ENCODE data around the gene RANGRF. TPM values are rescaled to one million over a fixed set of nuclear protein-coding genes. Genes with fewer than 3 reads are reported as not detected.

The RANGRF gene, protein sequence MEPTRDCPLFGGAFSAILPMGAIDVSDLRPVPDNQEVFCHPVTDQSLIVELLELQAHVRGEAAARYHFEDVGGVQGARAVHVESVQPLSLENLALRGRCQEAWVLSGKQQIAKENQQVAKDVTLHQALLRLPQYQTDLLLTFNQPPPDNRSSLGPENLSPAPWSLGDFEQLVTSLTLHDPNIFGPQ
- 5.1 and 15.0 TPM in 2 replicates for total RNA-seq (2011; cell fraction: chromatin; rRNA removed; ENCODE audit: low replicate concordance)
- 14.6 and 14.7 TPM in 2 replicates for total RNA-seq (2011; cell fraction: nucleolus; rRNA removed)
- 13.1 and 14.4 TPM in 2 replicates for total RNA-seq (2011; cell fraction: nucleoplasm; rRNA removed)
- 15.4 and 18.4 TPM in 2 replicates for total RNA-seq (2014; rRNA removed)
- total RNA-seq (2014; rRNA removed; fragmentation: Illumina TruSeq; extraction: Trizol): 7.2 and 7.6 TPM in 2 replicates
- 10.1 and 11.6 TPM in 2 replicates for total RNA-seq (2015; rRNA removed; fragmentation: Illumina TruSeq; extraction: Trizol)
- total RNA-seq (2021): 17.3 and 17.6 TPM in 2 replicates
- 14.7 and 17.0 TPM in 2 replicates for polyA plus RNA-seq (2011; rRNA removed)
- polyA plus RNA-seq (2011; cell fraction: cytosol; rRNA removed): 20.0 and 29.0 TPM in 2 replicates
- 34.9 and 41.5 TPM in 2 replicates for polyA plus RNA-seq (2011; cell fraction: nucleus; rRNA removed)
- polyA plus RNA-seq (2012): 24.2 and 24.4 TPM in 2 replicates
- polyA plus RNA-seq (2014; fragmentation: Illumina TruSeq; extraction: Trizol): 23.3 TPM in 2 replicates
- 10 to 100 TPM; 48.7 to 60.0 TPM for polyA plus RNA-seq (2014; fragmentation: Nextera tagmentation; extraction: Ambion mirVana)
- polyA plus RNA-seq (2014; rRNA removed): 16.0 and 20.6 TPM in 2 replicates
- 5.0 and 7.7 TPM in 2 replicates for polyA minus RNA-seq (2011; rRNA and poly(A)+ RNA removed)
- polyA minus RNA-seq (2011; cell fraction: cytosol; rRNA and poly(A)+ RNA removed): 7.2 and 10.2 TPM in 2 replicates
- 3.2 and 3.9 TPM in 2 replicates for polyA minus RNA-seq (2011; cell fraction: nucleus; rRNA and poly(A)+ RNA removed)
- Bru-seq, nascent RNA: percentile 58 among the genes with signal in this experiment
- BruChase-seq, experiment 1, labeled RNA remaining after a 2-hour chase: percentile 54 among the genes with signal in this experiment
- percentile 64 among the genes with signal in this experiment for BruChase-seq, experiment 2, labeled RNA remaining after a 6-hour chase
- long read RNA-seq, experiment 1, transcript RANGRF-202 (4 exons, 1,074 nt): major isoform, 21 of 50 reads
- long read RNA-seq, experiment 1, transcript RANGRF-201 (5 exons, 1,009 nt): minor isoform, 13 of 50 reads
- long read RNA-seq, experiment 1, partial matches to known transcripts: 8 of 50 reads
- long read RNA-seq, experiment 1, other reads (novel, unspliced or antisense): 2 of 50 reads
- long read RNA-seq, experiment 2, transcript RANGRF-202 (4 exons, 1,074 nt): major isoform, 10 of 22 reads
- long read RNA-seq, experiment 2, transcript RANGRF-201 (5 exons, 1,009 nt): minor isoform, 7 of 22 reads
- long read RNA-seq, experiment 2, partial matches to known transcripts: 1 of 22 reads
- long read RNA-seq, experiment 2, other reads (novel, unspliced or antisense): 2 of 22 reads
- long read RNA-seq, experiment 3, transcript RANGRF-201 (5 exons, 1,009 nt): major isoform, 11 of 23 reads
- long read RNA-seq, experiment 3, transcript RANGRF-202 (4 exons, 1,074 nt): minor isoform, 8 of 23 reads
- long read RNA-seq, experiment 3, partial matches to known transcripts: 1 of 23 reads
- long read RNA-seq, experiment 3, other reads (novel, unspliced or antisense): 0 of 23 reads

- BruUV-seq (replicated peaks): TSS peak; percentile 84
- H3K27ac ChIP-seq (ENCODE audit: extremely low read depth, low read depth, low read length): peak within 1 kb of the TSS; percentile 54
- intact Hi-C loops (cut with micrococcal nuclease): no loop called here
- peak; percentile 68 to 82 (median 74) for DNase-seq (ENCODE audit: extremely low read depth in 1 of 4, low spot score in 3 of 4)
- H3K27me3 ChIP-seq (ENCODE audit: control insufficient read depth in 2 of 2, insufficient read depth in 2 of 2, low read length in 2 of 2): no peaks in the 10 kb centered on the region
- H3K4me3 ChIP-seq: peak within 1 kb of the TSS; percentile 44
- POLR2A ChIA-PET: interaction anchor here (0.6 to 1.0 kb wide), 6 partner anchors 10 to 714 kb away, joined by 3 to 4 read pairs (median 3); partner anchors contain the start of gene HES7
- H3K9me1 ChIP-seq (ENCODE audit: control insufficient read depth, insufficient read depth, low read length): no peaks in the 10 kb centered on the region
- 38% methylated on average over 13 of the region's 53 CpGs for WGBS (ENCODE audit: insufficient coverage, low coverage, missing lambda C conversion rate)
- FAIRE-seq: no peak
- no peaks in the 10 kb centered on the region for H3K79me2 ChIP-seq (ENCODE audit: control insufficient read depth, insufficient read depth, low read length)
- H3K4me2 ChIP-seq (ENCODE audit: insufficient read depth, low read length): peak within 1 kb of the TSS; percentile 74
- ATAC-seq: peak; percentile 88
- peak within 1 kb of the TSS; percentile 74 for H2AFZ ChIP-seq (ENCODE audit: low read depth, low read length)
- H3K9ac ChIP-seq (ENCODE audit: insufficient read depth in 1 of 2, low read depth in 2 of 2, low read length in 2 of 2): peak within 1 kb of the TSS; percentile 58 to 91
- H3K4me1 ChIP-seq (replicated peaks in 1 of 2; ENCODE audit: control insufficient read depth in 2 of 2, insufficient read depth in 2 of 2, low read length in 2 of 2): peaks cover 3 to 34% of the 10 kb centered on the region in 2 experiments; a peak in 3 of 5 replicates
- CTCF ChIA-PET (ENCODE audit: low intra/inter-chr PET ratio): no interaction called here
- H3K9me3 ChIP-seq (replicated peaks; ENCODE audit: control insufficient read depth, insufficient read depth, low read depth, low read length): no peaks in the 10 kb centered on the region
- no peaks in the 10 kb centered on the region for H4K20me1 ChIP-seq (replicated peaks; ENCODE audit: control insufficient read depth, insufficient read depth, low read length)
- in situ Hi-C loops (cut with MboI): no loop called here
- 0 out of 3 replicates have a peak, but pooled peaks cover 2% of the 10 kb centered on the region for H3K36me3 ChIP-seq (ENCODE audit: control insufficient read depth, insufficient read depth, low read length)
- TF ChIP-seq ATF1 (CRISPR knock-in tag; IDR thresholded peaks at IDR 0.05) (no peak), ATF1 (tag; IDR thresholded peaks at IDR 0.05) (peak; percentile 35; the same call in 1 of the 2 replicates), REST (IDR thresholded peaks at IDR 0.05; ENCODE audit: borderline replicate concordance) (0 out of 2 replicates have a peak, but pooled peaks have one; percentile 14), REST (CRISPR knock-in tag; IDR thresholded peaks at IDR 0.05; ENCODE audit: low read depth) (no peak), TOE1 (IDR thresholded peaks at IDR 0.05; ENCODE audit: borderline replicate concordance) (0 out of 2 replicates have a peak, but pooled peaks have one; percentile 31), TOE1 (CRISPR knock-in tag; IDR thresholded peaks at IDR 0.05; ENCODE audit: borderline replicate concordance, low read depth) (no peak)
Measured at GRCh38 chr17:8288336-8289102, at the start of gene RANGRF. TSS of gene RANGRF (plus strand) at chr17:8288670. CDS start at chr17:8288789, 119 bp downstream.

Measured in K562 (cell line).